ENCODE results near the gene TMEM200B.

- TF ChIP-seq CTCF (IDR thresholded peaks at IDR 0.05) (no peak), EZH2 (IDR thresholded peaks at IDR 0.05; ENCODE audit: borderline replicate concordance, insufficient read depth, low read depth, low read length, poor library complexity, severe bottlenecking) (no peak)
These were observed 10.8 kb downstream of the TMEM200B start for GRCh38 chr1:29112705-29113412.

All from B cell (primary cell).